ENCODE measurements around the gene FAAP100. TPM values are rescaled to one million over a fixed set of nuclear protein-coding genes. Genes with fewer than 3 reads are reported as not detected.

The FAAP100 gene
- polyA plus RNA-seq, 1 donor, result 26.9 TPM

- Histone ChIP-seq H3K27me3 (ENCODE audit: control insufficient read depth, insufficient read depth, low read length) (no peaks in the 10 kb centered on the region), H3K9me3 (ENCODE audit: control insufficient read depth, low read depth, low read length) (no peaks in the 10 kb centered on the region), H3K4me1 (ENCODE audit: control insufficient read depth, insufficient read depth, low read length) (no peaks in the 10 kb centered on the region), H3K36me3 (ENCODE audit: control insufficient read depth, insufficient read depth, low read length) (peaks cover 73% of the 10 kb centered on the region), H3K4me3 (ENCODE audit: low read length) (no peak overlapping the region), H3K27ac (ENCODE audit: low read length) (no peak overlapping the region)
- WGBS (ENCODE audit: insufficient coverage, low lambda C conversion rate), result 96% methylated on average over 4 of the region's 11 CpGs
- DNase-seq, result no peak
Observed at GRCh38 chr17:81577278-81578000, 25.3 kb upstream of the FAAP100 start.

- Histone ChIP-seq H3K9me3 (ENCODE audit: control insufficient read depth, low read depth, low read length) (no peaks in the 10 kb centered on the region), H3K27me3 (ENCODE audit: control insufficient read depth, insufficient read depth, low read length) (no peaks in the 10 kb centered on the region), H3K4me1 (ENCODE audit: control insufficient read depth, insufficient read depth, low read length) (no peaks in the 10 kb centered on the region), H3K27ac (ENCODE audit: low read length) (no peak overlapping the region), H3K4me3 (ENCODE audit: low read length) (no peak overlapping the region), H3K36me3 (ENCODE audit: control insufficient read depth, insufficient read depth, low read length) (peaks cover 70% of the 10 kb centered on the region)
- no peak for DNase-seq
- no CpG with 5 or more reads among the region's 17 CpGs for WGBS (ENCODE audit: insufficient coverage, low lambda C conversion rate)
Observed at GRCh38 chr17:81576621-81577277, 24.6 kb upstream of the FAAP100 start.

- no peaks in the 10 kb centered on the region for H3K9me3 ChIP-seq (ENCODE audit: control insufficient read depth, low read depth, low read length)
- H3K27me3 ChIP-seq (ENCODE audit: control insufficient read depth, insufficient read depth, low read length), result no peaks in the 10 kb centered on the region
- peaks cover 73% of the 10 kb centered on the region for H3K36me3 ChIP-seq (ENCODE audit: control insufficient read depth, insufficient read depth, low read length)
- H3K4me1 ChIP-seq (ENCODE audit: control insufficient read depth, insufficient read depth, low read length), result no peaks in the 10 kb centered on the region
- H3K27ac ChIP-seq (ENCODE audit: low read length), result no peak overlapping the region
- DNase-seq, result no peak
- WGBS (ENCODE audit: insufficient coverage, low lambda C conversion rate), result 83% methylated on average over 2 of the region's 3 CpGs
- H3K4me3 ChIP-seq (ENCODE audit: low read length), result no peak overlapping the region
Observed at GRCh38 chr17:81575836-81576235, 23.7 kb upstream of the FAAP100 start.

GRCh38 chr17:81574643-81574956 is 22.4 kb upstream of the FAAP100 start:
- H3K36me3 ChIP-seq (ENCODE audit: control insufficient read depth, insufficient read depth, low read length), result peaks cover 74% of the 10 kb centered on the region
- no peaks in the 10 kb centered on the region for H3K4me1 ChIP-seq (ENCODE audit: control insufficient read depth, insufficient read depth, low read length)
- no peak overlapping the region for H3K27ac ChIP-seq (ENCODE audit: low read length)
- H3K27me3 ChIP-seq (ENCODE audit: control insufficient read depth, insufficient read depth, low read length), result no peaks in the 10 kb centered on the region
- DNase-seq, result no peak
- no peaks in the 10 kb centered on the region for H3K9me3 ChIP-seq (ENCODE audit: control insufficient read depth, low read depth, low read length)
- WGBS (ENCODE audit: insufficient coverage, low lambda C conversion rate), result no CpG with 5 or more reads among the region's 8 CpGs
- H3K4me3 ChIP-seq (ENCODE audit: low read length), result no peak overlapping the region

- Histone ChIP-seq H3K36me3 (ENCODE audit: control insufficient read depth, insufficient read depth, low read length) (peaks cover 76% of the 10 kb centered on the region), H3K4me3 (ENCODE audit: low read length) (no peak overlapping the region), H3K27ac (ENCODE audit: low read length) (no peak overlapping the region), H3K4me1 (ENCODE audit: control insufficient read depth, insufficient read depth, low read length) (no peaks in the 10 kb centered on the region), H3K27me3 (ENCODE audit: control insufficient read depth, insufficient read depth, low read length) (no peaks in the 10 kb centered on the region), H3K9me3 (ENCODE audit: control insufficient read depth, low read depth, low read length) (no peaks in the 10 kb centered on the region)
- WGBS (ENCODE audit: insufficient coverage, low lambda C conversion rate), result no CpG with 5 or more reads among the region's 17 CpGs
- no peak for DNase-seq
Observed at GRCh38 chr17:81573794-81574642, 21.9 kb upstream of the FAAP100 start.

GRCh38 chr17:81572563-81573168 is 20.5 kb upstream of the FAAP100 start:
- DNase-seq, result no peak
- peaks cover 5% of the 10 kb centered on the region for H3K4me1 ChIP-seq (ENCODE audit: control insufficient read depth, insufficient read depth, low read length)
- H3K9me3 ChIP-seq (ENCODE audit: control insufficient read depth, low read depth, low read length), result no peaks in the 10 kb centered on the region
- H3K27ac ChIP-seq (ENCODE audit: low read length), result no peak overlapping the region
- H3K4me3 ChIP-seq (ENCODE audit: low read length), result no peak overlapping the region
- no peaks in the 10 kb centered on the region for H3K27me3 ChIP-seq (ENCODE audit: control insufficient read depth, insufficient read depth, low read length)
- WGBS (ENCODE audit: insufficient coverage, low lambda C conversion rate), result no CpG with 5 or more reads among the region's 12 CpGs
- H3K36me3 ChIP-seq (ENCODE audit: control insufficient read depth, insufficient read depth, low read length), result peaks cover 75% of the 10 kb centered on the region

- no peaks in the 10 kb centered on the region for H3K27me3 ChIP-seq (ENCODE audit: control insufficient read depth, insufficient read depth, low read length)
- WGBS (ENCODE audit: insufficient coverage, low lambda C conversion rate), result no CpG with 5 or more reads among the region's 11 CpGs
- H3K4me3 ChIP-seq (ENCODE audit: low read length), result no peak overlapping the region
- no peaks in the 10 kb centered on the region for H3K9me3 ChIP-seq (ENCODE audit: control insufficient read depth, low read depth, low read length)
- H3K36me3 ChIP-seq (ENCODE audit: control insufficient read depth, insufficient read depth, low read length), result peaks cover 75% of the 10 kb centered on the region
- DNase-seq, result no peak
- no peak overlapping the region for H3K27ac ChIP-seq (ENCODE audit: low read length)
- H3K4me1 ChIP-seq (ENCODE audit: control insufficient read depth, insufficient read depth, low read length), result peaks cover 22% of the 10 kb centered on the region
Observed at GRCh38 chr17:81570964-81571363, 18.8 kb upstream of the FAAP100 start.

GRCh38 chr17:81569986-81570514 is 17.9 kb upstream of the FAAP100 start:
- peaks cover 77% of the 10 kb centered on the region for H3K36me3 ChIP-seq (ENCODE audit: control insufficient read depth, insufficient read depth, low read length)
- no peaks in the 10 kb centered on the region for H3K27me3 ChIP-seq (ENCODE audit: control insufficient read depth, insufficient read depth, low read length)
- peaks cover 26% of the 10 kb centered on the region for H3K4me1 ChIP-seq (ENCODE audit: control insufficient read depth, insufficient read depth, low read length)
- no peak overlapping the region for H3K27ac ChIP-seq (ENCODE audit: low read length)
- H3K4me3 ChIP-seq (ENCODE audit: low read length), result no peak overlapping the region
- DNase-seq, result no peak
- no peaks in the 10 kb centered on the region for H3K9me3 ChIP-seq (ENCODE audit: control insufficient read depth, low read depth, low read length)
- WGBS (ENCODE audit: insufficient coverage, low lambda C conversion rate), result no CpG with 5 or more reads among the region's 18 CpGs

GRCh38 chr17:81568416-81568815 is 16.3 kb upstream of the FAAP100 start:
- H3K36me3 ChIP-seq (ENCODE audit: control insufficient read depth, insufficient read depth, low read length), result peaks cover 81% of the 10 kb centered on the region
- H3K4me3 ChIP-seq (ENCODE audit: low read length), result no peak overlapping the region
- no peaks in the 10 kb centered on the region for H3K27me3 ChIP-seq (ENCODE audit: control insufficient read depth, insufficient read depth, low read length)
- H3K27ac ChIP-seq (ENCODE audit: low read length), result no peak overlapping the region
- DNase-seq, result no peak
- H3K9me3 ChIP-seq (ENCODE audit: control insufficient read depth, low read depth, low read length), result no peaks in the 10 kb centered on the region
- no CpG with 5 or more reads among the region's 10 CpGs for WGBS (ENCODE audit: insufficient coverage, low lambda C conversion rate)
- H3K4me1 ChIP-seq (ENCODE audit: control insufficient read depth, insufficient read depth, low read length), result peaks cover 26% of the 10 kb centered on the region

GRCh38 chr17:81567191-81567590 is 15.0 kb upstream of the FAAP100 start:
- Histone ChIP-seq H3K36me3 (ENCODE audit: control insufficient read depth, insufficient read depth, low read length) (peaks cover 85% of the 10 kb centered on the region), H3K4me3 (ENCODE audit: low read length) (no peak overlapping the region), H3K27me3 (ENCODE audit: control insufficient read depth, insufficient read depth, low read length) (no peaks in the 10 kb centered on the region), H3K9me3 (ENCODE audit: control insufficient read depth, low read depth, low read length) (no peaks in the 10 kb centered on the region), H3K27ac (ENCODE audit: low read length) (peak overlapping the region; percentile 56), H3K4me1 (ENCODE audit: control insufficient read depth, insufficient read depth, low read length) (peaks cover 26% of the 10 kb centered on the region)
- DNase-seq, result no peak
- no CpG with 5 or more reads among the region's 4 CpGs for WGBS (ENCODE audit: insufficient coverage, low lambda C conversion rate)
